ENCODE results near the gene WFDC2. TPM values are rescaled to one million over a fixed set of nuclear protein-coding genes. Genes with fewer than 3 reads are reported as not detected.

WFDC2 gene, protein sequence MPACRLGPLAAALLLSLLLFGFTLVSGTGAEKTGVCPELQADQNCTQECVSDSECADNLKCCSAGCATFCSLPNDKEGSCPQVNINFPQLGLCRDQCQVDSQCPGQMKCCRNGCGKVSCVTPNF
- not detected in 2 replicates for total RNA-seq

- Mint-ChIP-seq H3K27me3 (ENCODE audit: insufficient read depth) (peaks cover 69% of the 10 kb centered on the region), H3K9me3 (no peaks in the 10 kb centered on the region), H3K4me3 (peak within 1 kb of the TSS; percentile 8), H3K4me1 (ENCODE audit: low read depth) (peaks cover 4% of the 10 kb centered on the region), H3K27ac (no peak within 1 kb of the TSS), H3K36me3 (ENCODE audit: low read depth) (no peaks in the 10 kb centered on the region)
- no peak for DNase-seq (ENCODE audit: low spot score)
- intact Hi-C loops (cut with micrococcal nuclease) = no loop called here
These were observed at the start of gene WFDC2 for GRCh38 chr20:45469336-45470261. Gene WFDC2 (plus strand): TSS chr20:45469753. CDS start chr20:45469782, 29 bp downstream.

DNA sequence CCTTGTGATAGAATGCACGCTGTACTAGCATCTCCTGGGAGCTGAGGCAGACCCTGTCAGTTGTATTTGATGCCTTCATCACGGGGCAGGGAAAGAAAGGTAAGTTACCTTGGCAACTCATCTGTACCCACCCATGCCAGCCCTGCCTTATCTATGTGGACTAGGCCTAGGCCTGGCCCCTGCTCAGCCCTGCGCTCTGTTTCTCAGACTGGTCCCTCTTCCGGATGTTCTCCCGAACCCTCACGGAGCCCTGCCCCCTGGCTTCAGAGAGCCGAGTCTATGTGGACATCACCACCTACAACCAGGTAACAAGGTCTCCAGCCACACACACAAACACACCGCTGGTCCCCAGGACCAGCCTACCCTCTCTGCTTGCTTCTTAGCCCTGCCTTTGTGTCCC lies 49.4 kb upstream of the WFDC2 start:
- Mint-ChIP-seq H3K36me3 (ENCODE audit: low read depth) (peaks cover 35% of the 10 kb centered on the region), H3K4me3 (no peak overlapping the region), H3K4me1 (ENCODE audit: low read depth) (peaks cover 36% of the 10 kb centered on the region), H3K27ac (no peak overlapping the region), H3K9me3 (no peaks in the 10 kb centered on the region), H3K27me3 (ENCODE audit: insufficient read depth) (no peaks in the 10 kb centered on the region)
- intact Hi-C loops (cut with micrococcal nuclease) = no loop called here
- no peak for DNase-seq (ENCODE audit: low spot score)

DNA sequence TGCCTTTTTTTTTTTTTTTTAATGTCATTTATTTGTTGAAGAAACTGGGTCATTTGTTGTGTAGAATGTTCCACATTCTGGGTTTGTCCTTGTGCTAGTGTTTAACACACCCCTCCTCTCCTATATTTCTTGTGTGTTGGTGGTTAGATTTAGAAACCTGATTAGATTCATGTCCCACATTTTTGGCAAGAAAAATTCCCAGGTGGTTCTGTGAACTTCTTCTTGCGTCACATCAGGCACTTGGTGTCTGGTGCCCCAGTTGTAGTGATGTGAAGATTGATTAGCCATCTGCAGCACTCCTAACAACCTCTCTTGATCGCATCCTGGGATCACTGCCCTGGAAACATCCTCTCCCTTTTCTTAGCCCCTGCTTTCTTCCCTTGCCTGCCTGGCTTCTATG lies 45.9 kb upstream of the WFDC2 start:
- H3K36me3 Mint-ChIP-seq (ENCODE audit: low read depth) = peaks cover 34% of the 10 kb centered on the region
- no peaks in the 10 kb centered on the region for H3K27me3 Mint-ChIP-seq (ENCODE audit: insufficient read depth)
- DNase-seq (ENCODE audit: low spot score) = no peak
- H3K27ac Mint-ChIP-seq = peak overlapping the region; percentile 62
- peaks cover 6% of the 10 kb centered on the region for H3K4me1 Mint-ChIP-seq (ENCODE audit: low read depth)
- H3K4me3 Mint-ChIP-seq = no peak overlapping the region
- H3K9me3 Mint-ChIP-seq = no peaks in the 10 kb centered on the region
- intact Hi-C loops (cut with micrococcal nuclease) = no loop called here

DNA sequence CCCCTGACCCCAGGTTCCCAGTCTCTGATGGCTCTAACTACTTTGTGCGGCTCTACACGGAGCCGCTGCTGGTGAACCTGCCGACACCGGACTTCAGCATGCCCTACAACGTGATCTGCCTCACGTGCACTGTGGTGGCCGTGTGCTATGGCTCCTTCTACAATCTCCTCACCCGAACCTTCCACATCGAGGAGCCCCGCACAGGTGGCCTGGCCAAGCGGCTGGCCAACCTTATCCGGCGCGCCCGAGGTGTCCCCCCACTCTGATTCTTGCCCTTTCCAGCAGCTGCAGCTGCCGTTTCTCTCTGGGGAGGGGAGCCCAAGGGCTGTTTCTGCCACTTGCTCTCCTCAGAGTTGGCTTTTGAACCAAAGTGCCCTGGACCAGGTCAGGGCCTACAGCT lies 44.0 kb upstream of the WFDC2 start:
- H3K36me3 Mint-ChIP-seq (ENCODE audit: low read depth) = peaks cover 23% of the 10 kb centered on the region
- intact Hi-C loops (cut with micrococcal nuclease) = no loop called here
- H3K4me1 Mint-ChIP-seq (ENCODE audit: low read depth) = no peaks in the 10 kb centered on the region

GRCh38 chr20:45426320-45427016 lies 43.1 kb upstream of the WFDC2 start:
- H3K36me3 Mint-ChIP-seq (ENCODE audit: low read depth) = peaks cover 22% of the 10 kb centered on the region
- intact Hi-C loops (cut with micrococcal nuclease) = no loop called here
- no peaks in the 10 kb centered on the region for H3K27me3 Mint-ChIP-seq (ENCODE audit: insufficient read depth)
- no peak for DNase-seq (ENCODE audit: low spot score)
- no peak overlapping the region for H3K27ac Mint-ChIP-seq
- no peaks in the 10 kb centered on the region for H3K9me3 Mint-ChIP-seq
- H3K4me1 Mint-ChIP-seq (ENCODE audit: low read depth) = no peaks in the 10 kb centered on the region
- no peak overlapping the region for H3K4me3 Mint-ChIP-seq

More for the DNA sequence above, 44.0 kb upstream of the WFDC2 start:
- DNase-seq (ENCODE audit: low spot score) = no peak
- Mint-ChIP-seq H3K27ac (no peak overlapping the region), H3K4me3 (no peak overlapping the region), H3K27me3 (ENCODE audit: insufficient read depth) (no peaks in the 10 kb centered on the region), H3K9me3 (no peaks in the 10 kb centered on the region)

DNA sequence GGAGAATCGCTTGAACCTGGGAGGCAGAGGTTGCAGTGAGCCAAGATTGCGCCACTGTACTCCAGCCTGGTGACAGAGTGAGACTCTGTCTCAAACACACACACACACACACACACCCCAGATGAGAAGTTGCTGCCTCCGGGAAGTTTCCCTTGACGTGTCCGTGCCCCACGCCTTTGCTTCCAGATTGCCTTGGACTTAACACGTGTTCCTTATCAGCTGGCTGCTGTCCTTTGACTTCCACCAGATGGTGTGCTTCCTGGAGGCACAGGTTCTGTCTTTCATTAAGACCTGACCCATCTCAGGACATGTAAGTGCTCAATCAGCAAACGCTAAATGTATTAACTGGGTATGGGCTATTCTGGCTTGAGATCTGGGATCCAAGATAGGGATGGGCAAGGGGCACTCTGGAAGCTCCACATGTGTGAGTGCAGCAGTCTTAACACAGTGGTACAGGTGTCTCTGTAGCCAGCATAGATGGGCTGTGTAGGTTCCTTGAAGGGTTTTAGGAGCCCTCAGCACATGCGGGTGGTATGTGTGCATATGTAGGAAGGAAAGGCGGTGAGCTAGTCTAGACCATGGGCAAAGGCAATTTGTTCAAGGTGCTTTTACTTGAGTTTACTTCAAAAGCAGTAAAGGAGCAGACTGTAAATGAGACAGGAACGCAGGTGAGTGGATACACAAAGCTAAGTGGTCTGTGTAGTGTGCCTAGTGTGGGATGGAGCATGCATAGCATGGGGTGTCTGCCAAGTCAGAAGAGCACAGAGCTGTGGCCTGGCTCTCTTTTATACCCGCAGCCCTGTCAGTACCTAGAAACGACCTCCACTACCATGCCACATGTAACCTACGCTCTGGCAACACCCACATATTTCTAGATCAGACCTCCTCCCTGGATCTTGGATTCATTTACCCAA lies 42.1 kb upstream of the WFDC2 start:
- intact Hi-C loops (cut with micrococcal nuclease) = no loop called here
- H3K27ac Mint-ChIP-seq = no peak overlapping the region
- no peak for DNase-seq (ENCODE audit: low spot score)

DNA sequence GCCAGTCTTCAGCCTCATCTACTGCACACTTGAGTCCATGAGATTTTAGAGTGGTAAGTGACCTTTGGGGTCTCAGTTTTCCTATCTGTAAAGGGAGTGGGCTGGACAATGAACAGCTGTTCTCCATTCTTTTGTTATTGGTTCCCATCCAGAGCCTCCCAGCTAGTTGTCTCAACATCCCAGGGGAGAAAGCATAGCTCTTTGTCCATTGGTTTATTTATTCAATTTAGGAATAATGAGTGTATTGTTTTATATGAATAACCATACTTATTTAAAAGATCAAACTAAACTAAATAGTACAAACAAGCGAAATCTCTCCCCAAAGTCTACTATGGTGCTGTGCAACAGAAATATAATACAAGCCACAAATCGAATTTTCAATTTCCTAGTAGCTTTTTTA lies 39.9 kb upstream of the WFDC2 start:
- no peak overlapping the region for H3K4me3 Mint-ChIP-seq
- no peaks in the 10 kb centered on the region for H3K27me3 Mint-ChIP-seq (ENCODE audit: insufficient read depth)
- no peak for DNase-seq (ENCODE audit: low spot score)
- H3K36me3 Mint-ChIP-seq (ENCODE audit: low read depth) = peaks cover 27% of the 10 kb centered on the region
- H3K4me1 Mint-ChIP-seq (ENCODE audit: low read depth) = peaks cover 20% of the 10 kb centered on the region
- intact Hi-C loops (cut with micrococcal nuclease) = no loop called here
- no peaks in the 10 kb centered on the region for H3K9me3 Mint-ChIP-seq
- no peak overlapping the region for H3K27ac Mint-ChIP-seq

More for the DNA sequence above, 42.1 kb upstream of the WFDC2 start:
- peaks cover 24% of the 10 kb centered on the region for H3K36me3 Mint-ChIP-seq (ENCODE audit: low read depth)
- no peaks in the 10 kb centered on the region for H3K27me3 Mint-ChIP-seq (ENCODE audit: insufficient read depth)
- H3K4me3 Mint-ChIP-seq = no peak overlapping the region
- peaks cover 7% of the 10 kb centered on the region for H3K4me1 Mint-ChIP-seq (ENCODE audit: low read depth)
- H3K9me3 Mint-ChIP-seq = no peaks in the 10 kb centered on the region

DNA sequence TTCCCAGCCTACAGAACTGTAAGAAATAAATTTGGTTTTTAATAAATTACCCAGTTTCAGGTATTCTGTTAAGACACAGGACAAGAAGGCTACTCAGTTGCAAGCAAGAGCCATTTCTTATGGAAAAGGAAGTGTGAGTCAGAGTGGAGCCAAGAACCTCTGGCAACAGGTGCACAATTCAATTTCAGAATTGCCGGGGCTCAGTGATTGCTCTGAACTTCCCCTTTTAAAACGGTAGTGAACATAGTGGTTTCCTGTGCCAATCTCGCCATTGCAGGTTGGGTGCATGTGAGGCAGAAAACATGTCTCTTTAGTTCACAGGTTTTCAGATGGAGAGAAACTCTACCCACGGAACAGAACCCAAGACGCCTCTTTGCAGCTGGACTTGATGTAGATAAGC lies 37.3 kb upstream of the WFDC2 start:
- peaks cover 22% of the 10 kb centered on the region for H3K36me3 Mint-ChIP-seq (ENCODE audit: low read depth)
- H3K4me1 Mint-ChIP-seq (ENCODE audit: low read depth) = peaks cover 34% of the 10 kb centered on the region
- no peak overlapping the region for H3K4me3 Mint-ChIP-seq
- no peaks in the 10 kb centered on the region for H3K27me3 Mint-ChIP-seq (ENCODE audit: insufficient read depth)
- no peak overlapping the region for H3K27ac Mint-ChIP-seq
- intact Hi-C loops (cut with micrococcal nuclease) = no loop called here
- H3K9me3 Mint-ChIP-seq = no peaks in the 10 kb centered on the region
- DNase-seq (ENCODE audit: low spot score) = no peak

GRCh38 chr20:45433316-45433715 lies 36.2 kb upstream of the WFDC2 start:
- intact Hi-C loops (cut with micrococcal nuclease) = no loop called here
- H3K4me1 Mint-ChIP-seq (ENCODE audit: low read depth) = peaks cover 34% of the 10 kb centered on the region
- H3K27ac Mint-ChIP-seq = no peak overlapping the region

DNA sequence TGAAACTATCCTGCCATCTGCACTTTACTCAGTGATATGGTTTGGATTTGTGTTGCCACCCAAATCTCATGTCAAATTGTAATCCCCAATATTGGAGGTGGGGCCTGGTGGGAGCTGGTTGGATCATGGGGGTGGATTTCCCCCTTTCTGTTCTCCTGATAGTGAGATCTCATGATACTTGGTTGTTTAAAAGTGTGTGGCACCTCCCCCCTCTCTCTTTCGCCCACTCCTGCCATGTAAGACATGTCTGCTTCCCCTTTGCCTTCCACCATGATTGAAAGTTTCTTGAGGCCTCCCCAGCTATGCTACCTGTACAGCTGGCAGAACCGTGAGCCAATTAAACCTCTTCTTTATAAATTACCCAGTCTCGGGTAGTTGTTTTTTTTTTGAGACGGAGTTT lies 35.6 kb upstream of the WFDC2 start:
- Mint-ChIP-seq H3K4me1 (ENCODE audit: low read depth) (peaks cover 34% of the 10 kb centered on the region), H3K9me3 (no peaks in the 10 kb centered on the region), H3K27me3 (ENCODE audit: insufficient read depth) (no peaks in the 10 kb centered on the region), H3K27ac (no peak overlapping the region), H3K36me3 (ENCODE audit: low read depth) (peaks cover 22% of the 10 kb centered on the region), H3K4me3 (no peak overlapping the region)
- no peak for DNase-seq (ENCODE audit: low spot score)
- intact Hi-C loops (cut with micrococcal nuclease) = no loop called here

More at GRCh38 chr20:45433316-45433715, 36.2 kb upstream of the WFDC2 start:
- Mint-ChIP-seq H3K9me3 (no peaks in the 10 kb centered on the region), H3K36me3 (ENCODE audit: low read depth) (peaks cover 22% of the 10 kb centered on the region), H3K4me3 (no peak overlapping the region), H3K27me3 (ENCODE audit: insufficient read depth) (no peaks in the 10 kb centered on the region)
- DNase-seq (ENCODE audit: low spot score) = no peak

DNA sequence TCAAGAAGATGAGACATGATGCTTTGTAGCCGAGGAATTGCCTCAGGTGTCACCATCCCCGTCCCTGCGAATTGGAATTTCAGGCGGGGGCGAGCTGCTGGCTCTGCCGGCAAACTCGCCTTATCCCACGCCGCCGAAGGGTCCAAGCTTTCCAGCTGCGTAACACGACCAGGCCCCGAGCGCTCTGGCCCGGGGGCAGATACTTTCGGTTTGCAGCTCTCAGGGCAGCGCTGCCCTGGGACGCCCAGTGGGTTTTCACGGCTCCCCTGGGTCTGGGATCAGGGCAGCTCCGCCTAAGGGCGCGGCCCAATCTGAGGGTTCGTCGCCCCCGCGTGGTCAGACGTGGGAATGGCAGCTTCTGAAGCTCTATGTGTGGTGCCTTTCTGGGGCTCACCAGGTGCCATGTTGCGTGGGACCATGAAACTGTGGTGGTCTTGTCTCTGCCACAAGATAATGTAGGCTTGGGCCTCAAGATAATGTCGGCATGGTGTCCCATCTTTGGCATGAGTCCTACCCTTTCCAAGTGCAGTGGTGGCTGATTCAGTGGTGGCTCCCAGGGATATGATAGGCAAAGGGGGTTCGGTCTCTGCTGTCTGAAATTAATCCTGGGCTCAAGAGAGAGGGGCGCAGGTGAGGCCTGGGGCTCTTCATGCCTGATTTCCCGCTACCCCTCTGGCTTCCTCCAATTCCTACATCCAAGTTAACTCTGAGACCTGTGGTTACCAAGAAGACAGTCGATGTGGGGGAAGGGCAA lies 32.6 kb upstream of the WFDC2 start:
- Mint-ChIP-seq H3K9me3 (no peaks in the 10 kb centered on the region), H3K4me3 (peak overlapping the region; percentile 69), H3K27me3 (ENCODE audit: insufficient read depth) (no peaks in the 10 kb centered on the region), H3K4me1 (ENCODE audit: low read depth) (peaks cover 33% of the 10 kb centered on the region), H3K36me3 (ENCODE audit: low read depth) (peaks cover 18% of the 10 kb centered on the region), H3K27ac (no peak overlapping the region)
- intact Hi-C loops (cut with micrococcal nuclease) = loop anchor here (1.0 kb wide), 4 partner anchors 21 to 118 kb away; partner anchors contain the start of genes PIGT and SYS1
- peak; percentile 78 for DNase-seq (ENCODE audit: low spot score)

- intact Hi-C loops (cut with micrococcal nuclease) = no loop called here
- no peak for DNase-seq (ENCODE audit: low spot score)
- Mint-ChIP-seq H3K27me3 (ENCODE audit: insufficient read depth) (peaks cover 8% of the 10 kb centered on the region), H3K4me3 (no peak overlapping the region), H3K27ac (no peak overlapping the region), H3K9me3 (no peaks in the 10 kb centered on the region), H3K4me1 (ENCODE audit: low read depth) (peaks cover 34% of the 10 kb centered on the region), H3K36me3 (ENCODE audit: low read depth) (peaks cover 3% of the 10 kb centered on the region)
These were observed 29.1 kb upstream of the WFDC2 start for GRCh38 chr20:45440424-45440823.

Measured in activated T-helper 1 cell treated with anti-CD3 and anti-CD28 coated beads, Interleukin-12 subunit alpha, Interleukin-12 subunit beta, Interleukin-2, Interleukin-4 antibody, amounts not matched to agents 30 ng/mL and 10 ng/mL and 1 ng/mL, durations not matched to agents 14 hours and 24 hours and 36 hours (primary cell).